Skeletal muscle tissue (tissue), 4 donors: Measurements from ENCODE around the gene MYO1C. TPM values are rescaled to one million over a fixed set of nuclear protein-coding genes. Genes with fewer than 3 reads are reported as not detected.
"Not testable (repeated sequence)": the region's sequence is repeated elsewhere in the genome, so short reads cannot be mapped to it uniquely, and the experiment has no call there.

Experiments used
- H3K27ac ChIP-seq: one replicate; pipeline ENCODE4 v1.7.0; 2013; ENCODE audit warnings: mild to moderate bottlenecking, low read depth, low read length, inconsistent platforms
- H3K27me3 ChIP-seq, 3 donors: one replicate each; pipeline ENCODE4 v1.7.0; 2013; ENCODE audit warnings: low read length in 3 of 3; ENCODE audit not compliant: control insufficient read depth in 3 of 3, insufficient read depth in 3 of 3
- H3K36me3 ChIP-seq, 3 donors: one replicate each; pipeline ENCODE4 v1.7.0; 2013; ENCODE audit warnings: low read length in 3 of 3; ENCODE audit not compliant: control insufficient read depth in 3 of 3, insufficient read depth in 3 of 3
- H3K4me1 ChIP-seq, 3 donors: one replicate each; pipeline ENCODE4 v1.7.0; 2013; ENCODE audit warnings: low read length in 3 of 3, mild to moderate bottlenecking in 3 of 3; ENCODE audit not compliant: control insufficient read depth in 3 of 3, insufficient read depth in 3 of 3
- H3K4me3 ChIP-seq, 3 donors: one replicate each; pipeline ENCODE4 v1.7.0; 2013; ENCODE audit warnings: low read length in 3 of 3
- H3K9ac ChIP-seq, 3 donors: one replicate each; pipeline ENCODE4 v1.7.0; 2013; ENCODE audit warnings: low read length in 3 of 3, mild to moderate bottlenecking in 3 of 3, moderate library complexity in 2 of 3, low read depth in 1 of 3
- H3K9me3 ChIP-seq, 3 donors: one replicate each; pipeline ENCODE4 v1.7.0; 2013; ENCODE audit warnings: low read length in 3 of 3; ENCODE audit not compliant: control insufficient read depth in 3 of 3
- total RNA-seq: library from RNA; depleted of rRNA; stranded (reverse); fragments of >200 nt; gene quantifications from one replicate; pipeline ENCODE4 v1.2.3, GENCODE V29; 2014
- donor health status: Osteomylitis.

The MYO1C gene
- total RNA-seq, 1 donor from 2014 or later = 69.4 TPM

DNA sequence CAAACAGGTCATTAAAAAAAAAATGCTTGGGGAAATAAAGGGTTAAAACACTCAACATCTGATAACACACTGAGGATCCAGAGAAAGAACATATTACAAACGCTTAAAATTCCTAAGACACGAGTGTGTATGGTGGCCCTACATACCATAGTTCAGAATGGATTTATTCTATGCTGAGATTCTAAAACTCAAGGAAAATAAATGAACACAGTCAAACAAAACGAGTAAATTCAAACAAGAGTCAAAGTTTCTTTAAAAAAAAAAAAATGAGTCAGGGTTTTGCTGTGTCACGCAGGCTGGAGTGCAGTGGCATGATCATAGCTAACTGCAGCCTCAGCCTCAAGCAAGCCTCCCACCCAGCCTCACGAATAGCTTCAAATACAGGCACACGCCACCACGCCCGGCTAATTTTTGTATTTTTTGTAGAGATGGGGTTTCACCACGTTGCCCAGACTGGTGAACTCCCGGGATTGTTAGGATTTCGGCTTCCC is 53.8 kb downstream of the MYO1C start:
- Histone ChIP-seq H3K4me3 (no peak overlapping the region), H3K27me3 (no peaks in the 10 kb centered on the region), H3K4me1 (peaks cover 0 to 8% (median 2%) of the 10 kb centered on the region in 3 donors), H3K9me3 (no peaks in the 10 kb centered on the region), H3K36me3 (peaks cover 8 to 27% (median 18%) of the 10 kb centered on the region in 3 donors), H3K27ac (no peak overlapping the region), H3K9ac (peak overlapping the region in 1 of 3 donors; percentile 25)

DNA sequence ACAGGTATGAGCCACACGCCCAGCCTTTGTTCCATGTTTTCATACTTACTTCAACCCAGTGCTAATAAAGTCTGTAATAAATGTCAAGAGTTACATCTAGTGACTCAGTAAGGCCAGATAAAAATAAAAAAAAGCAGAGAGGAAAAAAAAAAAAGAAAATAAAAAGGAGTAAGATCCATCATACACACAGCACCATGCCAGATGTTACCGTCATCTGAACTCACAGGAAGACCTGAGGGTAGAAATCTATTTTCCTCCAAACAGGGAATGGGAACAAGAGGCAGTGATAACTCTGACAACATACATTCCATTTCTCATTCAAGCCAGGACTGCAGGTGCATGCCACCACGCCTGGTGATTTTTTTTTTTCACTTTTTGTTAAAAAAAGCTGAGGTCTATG is 57.2 kb downstream of the MYO1C start:
- H3K36me3 ChIP-seq = peaks cover 17 to 27% (median 24%) of the 10 kb centered on the region in 3 donors
- no peak overlapping the region for H3K27ac ChIP-seq
- H3K27me3 ChIP-seq = no peaks in the 10 kb centered on the region
- H3K4me3 ChIP-seq = no peak overlapping the region
- H3K9me3 ChIP-seq = no peaks in the 10 kb centered on the region
- H3K4me1 ChIP-seq = peaks cover 7 to 10% (median 9%) of the 10 kb centered on the region in 3 donors
- no peak overlapping the region for H3K9ac ChIP-seq

GRCh38 chr17:1434150-1434549 is 58.3 kb downstream of the MYO1C start:
- peaks cover 16 to 29% (median 24%) of the 10 kb centered on the region in 3 donors for H3K36me3 ChIP-seq
- no peak overlapping the region for H3K27ac ChIP-seq
- no peaks in the 10 kb centered on the region for H3K9me3 ChIP-seq
- H3K27me3 ChIP-seq = no peaks in the 10 kb centered on the region
- H3K9ac ChIP-seq = no peak overlapping the region
- no peak overlapping the region for H3K4me3 ChIP-seq
- peaks cover 7 to 10% (median 9%) of the 10 kb centered on the region in 3 donors for H3K4me1 ChIP-seq

DNA sequence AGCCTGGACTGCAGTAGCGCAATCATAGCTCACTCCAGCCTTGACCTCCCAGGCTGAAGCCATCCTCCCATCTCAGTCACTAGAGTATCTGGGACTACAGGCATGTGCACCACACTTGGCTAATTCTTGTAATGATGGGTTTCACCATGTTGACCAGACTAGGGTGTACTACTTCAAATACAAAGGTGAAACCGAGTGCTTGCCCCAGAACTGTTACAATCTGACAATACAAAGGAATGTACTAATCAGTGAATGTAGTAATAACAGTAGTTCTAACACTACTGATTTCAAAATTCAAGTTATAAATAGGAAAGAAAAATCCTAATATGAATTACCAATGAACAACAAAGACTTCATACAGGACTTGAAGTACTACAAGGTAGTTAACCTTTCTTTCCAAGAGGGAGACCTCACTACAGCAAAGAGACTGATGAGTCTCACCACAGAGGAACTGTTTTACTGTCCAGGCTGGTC is 60.8 kb downstream of the MYO1C start:
- Histone ChIP-seq H3K9me3 (no peaks in the 10 kb centered on the region), H3K27me3 (no peaks in the 10 kb centered on the region), H3K9ac (no peak overlapping the region), H3K4me3 (no peak overlapping the region), H3K36me3 (peaks cover 14 to 28% (median 22%) of the 10 kb centered on the region in 3 donors), H3K27ac (no peak overlapping the region), H3K4me1 (peaks cover 4 to 7% (median 6%) of the 10 kb centered on the region in 3 donors)

GRCh38 chr17:1423456-1424135 is 68.9 kb downstream of the MYO1C start:
- Histone ChIP-seq H3K27me3 (no peaks in the 10 kb centered on the region), H3K36me3 (peaks cover 9 to 19% (median 16%) of the 10 kb centered on the region in 3 donors), H3K9ac (peak overlapping the region; percentile 43 to 50 (median 46)), H3K4me3 (peak overlapping the region in 1 of 3 donors; percentile 17), H3K9me3 (no peaks in the 10 kb centered on the region), H3K27ac (peak overlapping the region; percentile 87), H3K4me1 (peaks cover 19 to 30% (median 23%) of the 10 kb centered on the region in 3 donors)

DNA sequence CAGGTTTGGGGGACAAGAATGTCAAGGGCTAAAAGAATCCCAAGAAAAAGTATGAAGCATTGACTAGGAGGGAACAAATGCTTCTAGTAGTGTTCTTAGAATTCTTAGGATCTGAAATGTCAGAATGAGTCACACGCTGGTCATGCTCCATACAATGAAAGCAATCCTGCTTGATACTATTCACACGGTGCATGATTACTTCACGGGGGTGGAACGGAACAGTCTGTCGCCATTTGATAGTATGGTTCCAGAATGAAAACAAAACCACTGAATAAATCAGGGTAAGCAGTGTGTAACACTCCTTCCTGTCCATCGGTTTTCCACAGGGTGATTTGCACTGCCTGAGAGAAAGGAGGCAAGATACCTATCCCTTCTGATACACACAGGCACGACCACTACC is 69.6 kb downstream of the MYO1C start:
- Histone ChIP-seq H3K36me3 (peaks cover 10 to 19% (median 16%) of the 10 kb centered on the region in 3 donors), H3K4me3 (peak overlapping the region in 1 of 3 donors; percentile 17), H3K9ac (peak overlapping the region in 2 of 3 donors; percentile 46 to 50)

DNA sequence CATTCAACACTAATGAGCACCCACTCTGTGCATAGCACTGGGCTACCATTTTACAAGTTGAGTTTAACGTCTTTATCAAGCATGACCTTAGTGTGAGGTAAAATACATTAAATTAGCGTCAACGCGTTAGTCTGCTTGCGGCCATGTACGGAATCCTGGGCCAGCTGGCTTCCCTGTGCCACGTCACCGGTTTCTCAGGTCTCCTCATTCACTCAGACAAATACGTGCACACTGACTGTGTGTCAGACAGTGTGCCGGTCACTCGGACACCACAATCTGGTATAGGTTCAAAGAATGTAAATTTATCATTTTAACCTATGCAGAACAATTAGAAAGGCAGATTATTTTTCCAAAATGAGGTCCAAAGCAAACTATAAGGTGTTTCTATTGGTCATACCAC is 71.0 kb downstream of the MYO1C start:
- H3K4me3 ChIP-seq = no peak overlapping the region
- H3K27ac ChIP-seq = no peak overlapping the region
- no peak overlapping the region for H3K9ac ChIP-seq
- peaks cover 19 to 30% (median 23%) of the 10 kb centered on the region in 3 donors for H3K4me1 ChIP-seq
- H3K9me3 ChIP-seq = no peaks in the 10 kb centered on the region
- H3K36me3 ChIP-seq = peaks cover 10 to 19% (median 16%) of the 10 kb centered on the region in 3 donors
- no peaks in the 10 kb centered on the region for H3K27me3 ChIP-seq

More for the DNA sequence above, 69.6 kb downstream of the MYO1C start:
- Histone ChIP-seq H3K9me3 (no peaks in the 10 kb centered on the region), H3K4me1 (peaks cover 19 to 30% (median 23%) of the 10 kb centered on the region in 3 donors), H3K27ac (peak overlapping the region; percentile 87), H3K27me3 (no peaks in the 10 kb centered on the region)

DNA sequence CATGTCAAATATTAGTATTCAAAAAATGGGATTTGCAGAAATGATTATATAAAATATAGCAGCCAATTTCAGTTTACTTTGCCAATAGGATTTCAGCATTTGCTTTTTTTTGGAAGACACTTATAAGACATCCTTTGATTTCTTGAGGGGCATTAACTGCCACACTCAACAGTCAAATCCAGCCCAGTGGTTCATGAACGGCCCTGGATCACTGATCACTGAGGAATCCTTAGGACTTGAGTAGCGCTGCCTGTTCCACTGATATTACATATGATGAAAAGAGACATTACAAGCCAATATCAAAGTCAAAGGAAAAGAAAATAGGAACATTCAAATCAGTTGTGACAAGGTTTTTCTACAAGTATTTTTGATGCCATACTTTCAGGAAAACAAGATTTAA is 71.5 kb downstream of the MYO1C start:
- peaks cover 7 to 16% (median 13%) of the 10 kb centered on the region in 3 donors for H3K36me3 ChIP-seq

DNA sequence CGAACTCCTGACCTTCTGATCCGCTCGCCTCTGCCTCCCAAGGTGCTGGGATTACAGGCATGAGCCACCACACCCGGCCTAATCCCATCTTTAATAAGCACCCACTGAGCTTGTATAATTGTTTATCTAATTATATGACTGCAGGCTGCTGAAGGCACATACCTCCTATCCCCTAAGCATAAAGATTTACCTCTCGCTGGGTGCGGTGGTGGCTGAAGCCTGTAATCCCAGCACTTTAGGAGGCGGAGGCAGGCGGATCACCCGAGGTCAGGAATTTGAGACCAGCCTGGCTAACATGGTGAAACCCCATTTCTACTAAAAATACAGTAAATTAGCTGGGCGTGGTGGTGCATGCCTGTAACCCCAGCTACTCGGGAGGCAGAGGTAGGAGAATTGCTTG is 72.3 kb downstream of the MYO1C start:
- Histone ChIP-seq H3K9me3 (no peaks in the 10 kb centered on the region), H3K36me3 (peaks cover 6 to 12% (median 10%) of the 10 kb centered on the region in 3 donors), H3K4me1 (peaks cover 19 to 30% (median 23%) of the 10 kb centered on the region in 3 donors), H3K27ac (no peak overlapping the region), H3K4me3 (no peak overlapping the region), H3K27me3 (no peaks in the 10 kb centered on the region), H3K9ac (no peak overlapping the region)

More for the DNA sequence above, 71.5 kb downstream of the MYO1C start:
- Histone ChIP-seq H3K4me3 (no peak overlapping the region), H3K27ac (no peak overlapping the region), H3K27me3 (no peaks in the 10 kb centered on the region), H3K9me3 (no peaks in the 10 kb centered on the region), H3K9ac (no peak overlapping the region), H3K4me1 (peaks cover 19 to 30% (median 23%) of the 10 kb centered on the region in 3 donors)

- not testable (repeated sequence) for H3K27me3 ChIP-seq, H3K9ac ChIP-seq, H3K4me3 ChIP-seq, H3K9me3 ChIP-seq, H3K27ac ChIP-seq
- Histone ChIP-seq H3K36me3 (peaks cover 6 to 12% (median 10%) of the 10 kb centered on the region in 3 donors), H3K4me1 (peaks cover 16 to 33% (median 25%) of the 10 kb centered on the region in 3 donors)
Observed at GRCh38 chr17:1418476-1418875, 74.0 kb downstream of the MYO1C start.
